ENCODE results near the gene LENG8. TPM values are rescaled to one million over a fixed set of nuclear protein-coding genes. Genes with fewer than 3 reads are reported as not detected.

LENG8 gene
- total and polyA plus RNA-seq, 2 of the 13 experiments (the other 11 are each of a cell fraction or from before 2014, with no cell fraction given), result 14.3 to 41.9 TPM

DNA sequence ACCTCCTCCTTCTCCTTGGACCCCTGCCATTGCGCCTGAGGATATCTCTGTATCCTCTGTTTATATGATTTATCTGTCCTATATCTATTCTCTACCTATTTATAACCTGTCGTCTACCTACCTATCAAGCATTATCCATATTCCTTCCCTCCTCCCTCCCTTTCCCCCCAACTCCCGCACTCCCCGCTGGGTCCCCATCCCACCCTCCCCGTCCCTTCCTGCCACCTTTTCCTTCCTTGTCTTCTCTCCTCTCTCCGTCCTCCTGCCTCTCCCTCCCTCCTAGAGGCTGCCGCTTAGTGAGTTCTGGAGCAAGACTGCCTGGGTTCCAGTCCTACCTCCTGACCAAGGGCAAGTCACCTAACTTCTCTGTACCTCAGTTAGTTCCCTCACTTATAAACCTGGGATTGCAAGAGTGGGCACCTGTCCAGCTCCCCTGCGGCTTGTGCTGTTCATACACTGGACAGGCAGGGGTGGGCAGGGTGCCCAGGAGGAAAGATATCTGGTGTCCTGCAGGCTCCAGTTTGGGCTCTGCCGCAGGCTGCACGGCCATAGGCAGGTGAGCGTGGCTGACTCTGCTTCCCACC, 17.7 kb upstream of the LENG8 start:
- Histone ChIP-seq H4K20me1 (ENCODE audit: insufficient read depth, low read length) (no peaks in the 10 kb centered on the region), H3K9me3 (ENCODE audit: low read length) (no peaks in the 10 kb centered on the region), H3K4me1 (ENCODE audit: insufficient read depth, low read length) (no peaks in the 10 kb centered on the region), H3K4me3 (replicated peaks in 1 of 3; ENCODE audit: insufficient read depth in 1 of 3, low read depth in 2 of 3, low read length in 3 of 3) (no peak overlapping the region), H3K79me2 (ENCODE audit: insufficient read depth, low read length) (no peaks in the 10 kb centered on the region), H3K27me3 (ENCODE audit: control insufficient read depth in 1 of 2, insufficient read depth in 2 of 2, low read length in 2 of 2) (no peaks in the 10 kb centered on the region; a peak in 1 of 5 replicates), H3K9ac (ENCODE audit: insufficient read depth, low read depth, low read length) (no peak overlapping the region), H2AFZ (ENCODE audit: low read length) (no peak overlapping the region), H3K4me2 (ENCODE audit: low read depth, low read length) (no peak overlapping the region), H3K27ac (ENCODE audit: extremely low read length, insufficient read depth, low read length) (no peak overlapping the region), H3K36me3 (replicated peaks in 1 of 2; ENCODE audit: control insufficient read depth in 1 of 2, insufficient read depth in 2 of 2, low read length in 2 of 2) (no peaks in the 10 kb centered on the region)
- FAIRE-seq (no peak), DNase-seq (ENCODE audit: low spot score) (no peak), ATAC-seq (no peak)
- intact Hi-C loops (cut with micrococcal nuclease; ENCODE audit: unreplicated experiment) (no loop called here), in situ Hi-C loops (cut with HindIII; ENCODE audit: extremely low pct_ligation_motif_present, low pct_unique_long_range_greater_than_20kb) (no loop called here)
- ChIA-PET POLR2A (interaction anchor here (3.9 kb wide), 1 partner anchor 11 kb away, joined by 41 read pairs; no protein-coding TSS in a partner anchor), CTCF (ENCODE audit: low intra/inter-chr PET ratio, low total read pairs) (no interaction called here)
- TF ChIP-seq, protein P1, sequence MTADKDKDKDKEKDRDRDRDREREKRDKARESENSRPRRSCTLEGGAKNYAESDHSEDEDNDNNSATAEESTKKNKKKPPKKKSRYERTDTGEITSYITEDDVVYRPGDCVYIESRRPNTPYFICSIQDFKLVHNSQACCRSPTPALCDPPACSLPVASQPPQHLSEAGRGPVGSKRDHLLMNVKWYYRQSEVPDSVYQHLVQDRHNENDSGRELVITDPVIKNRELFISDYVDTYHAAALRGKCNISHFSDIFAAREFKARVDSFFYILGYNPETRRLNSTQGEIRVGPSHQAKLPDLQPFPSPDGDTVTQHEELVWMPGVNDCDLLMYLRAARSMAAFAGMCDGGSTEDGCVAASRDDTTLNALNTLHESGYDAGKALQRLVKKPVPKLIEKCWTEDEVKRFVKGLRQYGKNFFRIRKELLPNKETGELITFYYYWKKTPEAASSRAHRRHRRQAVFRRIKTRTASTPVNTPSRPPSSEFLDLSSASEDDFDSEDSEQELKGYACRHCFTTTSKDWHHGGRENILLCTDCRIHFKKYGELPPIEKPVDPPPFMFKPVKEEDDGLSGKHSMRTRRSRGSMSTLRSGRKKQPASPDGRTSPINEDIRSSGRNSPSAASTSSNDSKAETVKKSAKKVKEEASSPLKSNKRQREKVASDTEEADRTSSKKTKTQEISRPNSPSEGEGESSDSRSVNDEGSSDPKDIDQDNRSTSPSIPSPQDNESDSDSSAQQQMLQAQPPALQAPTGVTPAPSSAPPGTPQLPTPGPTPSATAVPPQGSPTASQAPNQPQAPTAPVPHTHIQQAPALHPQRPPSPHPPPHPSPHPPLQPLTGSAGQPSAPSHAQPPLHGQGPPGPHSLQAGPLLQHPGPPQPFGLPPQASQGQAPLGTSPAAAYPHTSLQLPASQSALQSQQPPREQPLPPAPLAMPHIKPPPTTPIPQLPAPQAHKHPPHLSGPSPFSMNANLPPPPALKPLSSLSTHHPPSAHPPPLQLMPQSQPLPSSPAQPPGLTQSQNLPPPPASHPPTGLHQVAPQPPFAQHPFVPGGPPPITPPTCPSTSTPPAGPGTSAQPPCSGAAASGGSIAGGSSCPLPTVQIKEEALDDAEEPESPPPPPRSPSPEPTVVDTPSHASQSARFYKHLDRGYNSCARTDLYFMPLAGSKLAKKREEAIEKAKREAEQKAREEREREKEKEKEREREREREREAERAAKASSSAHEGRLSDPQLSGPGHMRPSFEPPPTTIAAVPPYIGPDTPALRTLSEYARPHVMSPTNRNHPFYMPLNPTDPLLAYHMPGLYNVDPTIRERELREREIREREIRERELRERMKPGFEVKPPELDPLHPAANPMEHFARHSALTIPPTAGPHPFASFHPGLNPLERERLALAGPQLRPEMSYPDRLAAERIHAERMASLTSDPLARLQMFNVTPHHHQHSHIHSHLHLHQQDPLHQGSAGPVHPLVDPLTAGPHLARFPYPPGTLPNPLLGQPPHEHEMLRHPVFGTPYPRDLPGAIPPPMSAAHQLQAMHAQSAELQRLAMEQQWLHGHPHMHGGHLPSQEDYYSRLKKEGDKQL (CRISPR knock-in tag; IDR thresholded peaks at IDR 0.05; ENCODE audit: low read depth), result no peak
- TF ChIP-seq, protein P2, sequence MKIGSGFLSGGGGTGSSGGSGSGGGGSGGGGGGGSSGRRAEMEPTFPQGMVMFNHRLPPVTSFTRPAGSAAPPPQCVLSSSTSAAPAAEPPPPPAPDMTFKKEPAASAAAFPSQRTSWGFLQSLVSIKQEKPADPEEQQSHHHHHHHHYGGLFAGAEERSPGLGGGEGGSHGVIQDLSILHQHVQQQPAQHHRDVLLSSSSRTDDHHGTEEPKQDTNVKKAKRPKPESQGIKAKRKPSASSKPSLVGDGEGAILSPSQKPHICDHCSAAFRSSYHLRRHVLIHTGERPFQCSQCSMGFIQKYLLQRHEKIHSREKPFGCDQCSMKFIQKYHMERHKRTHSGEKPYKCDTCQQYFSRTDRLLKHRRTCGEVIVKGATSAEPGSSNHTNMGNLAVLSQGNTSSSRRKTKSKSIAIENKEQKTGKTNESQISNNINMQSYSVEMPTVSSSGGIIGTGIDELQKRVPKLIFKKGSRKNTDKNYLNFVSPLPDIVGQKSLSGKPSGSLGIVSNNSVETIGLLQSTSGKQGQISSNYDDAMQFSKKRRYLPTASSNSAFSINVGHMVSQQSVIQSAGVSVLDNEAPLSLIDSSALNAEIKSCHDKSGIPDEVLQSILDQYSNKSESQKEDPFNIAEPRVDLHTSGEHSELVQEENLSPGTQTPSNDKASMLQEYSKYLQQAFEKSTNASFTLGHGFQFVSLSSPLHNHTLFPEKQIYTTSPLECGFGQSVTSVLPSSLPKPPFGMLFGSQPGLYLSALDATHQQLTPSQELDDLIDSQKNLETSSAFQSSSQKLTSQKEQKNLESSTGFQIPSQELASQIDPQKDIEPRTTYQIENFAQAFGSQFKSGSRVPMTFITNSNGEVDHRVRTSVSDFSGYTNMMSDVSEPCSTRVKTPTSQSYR (CRISPR knock-in tag; IDR thresholded peaks at IDR 0.05; ENCODE audit: borderline replicate concordance), result no peak
- no peak for TF ChIP-seq MAFG (CRISPR knock-in tag; IDR thresholded peaks at IDR 0.05)
- no peak for TF ChIP-seq ZFP36 (IDR thresholded peaks at IDR 0.05; ENCODE audit: borderline replicate concordance, low read depth, low read length, partially characterized antibody)
- no peak for TF ChIP-seq ZNF256 (CRISPR knock-in tag; conservative IDR thresholded peaks at IDR 0.05)
- TF ChIP-seq MTA3 (CRISPR knock-in tag; IDR thresholded peaks at IDR 0.05), result no peak
- no peak for TF ChIP-seq ZFP36L1 (CRISPR knock-in tag; IDR thresholded peaks at IDR 0.05)
- no peak for TF ChIP-seq POLR2AphosphoS5 (IDR thresholded peaks at IDR 0.05; ENCODE audit: low read depth, low read length)
- no peak for TF ChIP-seq ZNF274 (CRISPR knock-in tag; IDR thresholded peaks at IDR 0.05)
- TF ChIP-seq HDAC1 (CRISPR knock-in tag; IDR thresholded peaks at IDR 0.05), result no peak
- no peak for TF ChIP-seq PAWR (CRISPR knock-in tag; IDR thresholded peaks at IDR 0.05; ENCODE audit: borderline replicate concordance)
- TF ChIP-seq AGO1 (IDR thresholded peaks at IDR 0.05; ENCODE audit: low read depth, low read length, poor library complexity, severe bottlenecking), result no peak
- BruUV-seq (replicated peaks), result no TSS peak
- WGBS (ENCODE audit: low lambda C conversion rate), result 97% methylated on average over 10 of the region's 11 CpGs

All from HepG2 (cell line).